OCI-LY3 (cell line): Measurements from ENCODE around the gene FARP1.

Experiments used
- H2AFZ ChIP-seq: fragments of 200-600, 300-600 bp; shearing (Covaris generic); 2 replicates; pipeline ENCODE4 v1.6.0; 2014; ENCODE audit warnings: antibody characterized with exemption, low read depth, low read length
- H3K27ac ChIP-seq: fragments of 200-600, 300-600 bp; sonication (generic); 2 replicates; pipeline ENCODE4 v1.5.1; 2014; ENCODE audit warnings: mild to moderate bottlenecking, low read length, moderate library complexity, mixed read lengths
- H3K27me3 ChIP-seq: fragments of 200-600, 300-600 bp; sonication (generic); 2 replicates; pipeline ENCODE4 v1.6.1; 2014; ENCODE audit warnings: low read depth, low read length, mixed read lengths
- H3K36me3 ChIP-seq: fragments of 200-600, 300-600 bp; sonication (generic); replicated peaks from 2 replicates; pipeline ENCODE3; 2014; ENCODE audit warnings: low read depth, low read length, mixed read lengths
- H3K4me1 ChIP-seq: fragments of 300-600, 200-600 bp; sonication (generic); 2 replicates; pipeline ENCODE4 v1.6.1; 2014; ENCODE audit warnings: low read length, mixed read lengths
- H3K4me2 ChIP-seq: fragments of 200-600, 300-600 bp; sonication (generic); 2 replicates; pipeline ENCODE4 v1.6.1; 2014; ENCODE audit warnings: low read length, mixed read lengths
- H3K4me3 ChIP-seq: fragments of 300-600, 200-600 bp; sonication (generic); 2 replicates; pipeline ENCODE4 v1.5.1; 2014; ENCODE audit warnings: antibody characterized with exemption, mild to moderate bottlenecking, low read length, moderate library complexity
- H3K79me2 ChIP-seq: fragments of 300-600, 200-600 bp; shearing (Covaris generic); 2 replicates; pipeline ENCODE4 v1.6.1; 2014; ENCODE audit warnings: mild to moderate bottlenecking, low read length, mixed read lengths
- H3K9ac ChIP-seq: fragments of 300-600, 200-600 bp; shearing (Covaris generic); 2 replicates; pipeline ENCODE4 v1.6.0; 2014; ENCODE audit warnings: mild to moderate bottlenecking, low read length, moderate library complexity
- H3K9me3 ChIP-seq: fragments of 200-600, 300-600 bp; shearing (Covaris generic); 2 replicates; pipeline ENCODE4 v1.6.1; 2014; ENCODE audit warnings: low read length, mixed read lengths; ENCODE audit not compliant: insufficient read depth
- H4K20me1 ChIP-seq: fragments of 200-600, 300-600 bp; sonication (generic); 2 replicates; pipeline ENCODE4 v1.6.1; 2016; ENCODE audit warnings: low read length, mixed read lengths; ENCODE audit not compliant: insufficient read depth
- CTCF ChIP-seq: fragments of 200-600, 300-600 bp; sonication (generic); IDR thresholded peaks from 2 replicates; pipeline ENCODE4 v1.5.1; 2014; ENCODE audit warnings: antibody characterized with exemption, low read length, low read depth
- EZH2phosphoT487 ChIP-seq: fragments of 200-600 bp; shearing (Covaris generic); IDR thresholded peaks from 2 replicates; pipeline ENCODE4 v1.6.1; 2018; ENCODE audit warnings: antibody characterized with exemption, mixed run types, low read depth

FARP1 gene

GRCh38 chr13:98342953-98343352 lies 200.1 kb downstream of the FARP1 start:
- Histone ChIP-seq H3K36me3 (no peaks in the 10 kb centered on the region), H3K4me1 (no peaks in the 10 kb centered on the region), H3K4me2 (no peak overlapping the region), H2AFZ (no peak overlapping the region), H3K27ac (no peak overlapping the region), H3K79me2 (no peaks in the 10 kb centered on the region), H3K4me3 (no peak overlapping the region), H4K20me1 (no peaks in the 10 kb centered on the region), H3K27me3 (peaks cover 37% of the 10 kb centered on the region), H3K9ac (no peak overlapping the region), H3K9me3 (no peaks in the 10 kb centered on the region)
- no peak for TF ChIP-seq CTCF
- TF ChIP-seq EZH2phosphoT487, result no peak

DNA sequence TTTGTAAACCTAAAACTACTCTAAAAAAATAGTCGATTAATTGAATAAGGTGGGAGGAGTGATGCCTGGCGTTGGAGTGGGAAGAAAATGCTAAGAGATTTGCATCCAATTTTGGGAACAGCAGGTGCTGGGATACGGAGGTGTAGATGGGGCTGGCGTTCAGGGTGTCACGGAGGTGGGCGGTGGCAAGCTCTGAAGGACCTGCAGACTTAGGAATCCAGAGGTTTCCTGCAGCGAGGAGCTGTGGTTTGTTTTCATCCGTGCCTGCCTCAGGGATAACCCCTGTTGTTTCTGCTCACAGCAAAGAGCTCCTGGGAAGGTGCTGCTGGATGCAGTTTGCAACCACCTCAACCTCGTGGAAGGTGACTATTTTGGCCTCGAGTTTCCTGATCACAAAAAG lies 200.6 kb downstream of the FARP1 start:
- Histone ChIP-seq H3K27ac (no peak overlapping the region), H3K9me3 (no peaks in the 10 kb centered on the region), H3K4me2 (no peak overlapping the region), H3K4me1 (no peaks in the 10 kb centered on the region), H2AFZ (no peak overlapping the region), H3K36me3 (no peaks in the 10 kb centered on the region), H3K27me3 (peaks cover 32% of the 10 kb centered on the region), H4K20me1 (no peaks in the 10 kb centered on the region), H3K79me2 (no peaks in the 10 kb centered on the region), H3K9ac (no peak overlapping the region), H3K4me3 (no peak overlapping the region)
- TF ChIP-seq CTCF (no peak), EZH2phosphoT487 (no peak)

DNA sequence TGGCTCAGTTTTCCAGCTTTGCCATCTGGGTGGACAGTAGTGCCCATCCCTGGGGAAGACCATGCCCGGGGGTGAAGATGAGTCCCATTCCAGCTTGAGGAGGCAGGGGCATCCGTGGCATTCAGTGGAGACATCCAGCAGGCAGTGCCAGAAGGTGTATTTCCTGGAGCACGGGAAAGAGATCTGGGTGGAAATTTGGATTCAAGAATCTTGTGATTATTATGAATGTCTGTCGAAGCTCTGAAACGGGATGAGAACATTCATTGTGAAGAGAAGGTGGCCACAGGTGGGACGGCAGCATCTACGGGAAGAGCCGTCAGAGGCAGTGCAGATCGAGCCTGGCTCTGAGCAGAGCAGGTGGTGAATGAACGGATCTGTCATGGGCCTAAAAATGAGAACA lies 201.5 kb downstream of the FARP1 start:
- Histone ChIP-seq H3K4me1 (no peaks in the 10 kb centered on the region), H3K27ac (no peak overlapping the region), H3K36me3 (no peaks in the 10 kb centered on the region), H3K9ac (no peak overlapping the region), H3K9me3 (no peaks in the 10 kb centered on the region), H2AFZ (no peak overlapping the region), H3K4me3 (no peak overlapping the region), H4K20me1 (no peaks in the 10 kb centered on the region), H3K27me3 (peaks cover 26% of the 10 kb centered on the region), H3K79me2 (no peaks in the 10 kb centered on the region), H3K4me2 (no peak overlapping the region)
- TF ChIP-seq CTCF (no peak), EZH2phosphoT487 (no peak)

DNA sequence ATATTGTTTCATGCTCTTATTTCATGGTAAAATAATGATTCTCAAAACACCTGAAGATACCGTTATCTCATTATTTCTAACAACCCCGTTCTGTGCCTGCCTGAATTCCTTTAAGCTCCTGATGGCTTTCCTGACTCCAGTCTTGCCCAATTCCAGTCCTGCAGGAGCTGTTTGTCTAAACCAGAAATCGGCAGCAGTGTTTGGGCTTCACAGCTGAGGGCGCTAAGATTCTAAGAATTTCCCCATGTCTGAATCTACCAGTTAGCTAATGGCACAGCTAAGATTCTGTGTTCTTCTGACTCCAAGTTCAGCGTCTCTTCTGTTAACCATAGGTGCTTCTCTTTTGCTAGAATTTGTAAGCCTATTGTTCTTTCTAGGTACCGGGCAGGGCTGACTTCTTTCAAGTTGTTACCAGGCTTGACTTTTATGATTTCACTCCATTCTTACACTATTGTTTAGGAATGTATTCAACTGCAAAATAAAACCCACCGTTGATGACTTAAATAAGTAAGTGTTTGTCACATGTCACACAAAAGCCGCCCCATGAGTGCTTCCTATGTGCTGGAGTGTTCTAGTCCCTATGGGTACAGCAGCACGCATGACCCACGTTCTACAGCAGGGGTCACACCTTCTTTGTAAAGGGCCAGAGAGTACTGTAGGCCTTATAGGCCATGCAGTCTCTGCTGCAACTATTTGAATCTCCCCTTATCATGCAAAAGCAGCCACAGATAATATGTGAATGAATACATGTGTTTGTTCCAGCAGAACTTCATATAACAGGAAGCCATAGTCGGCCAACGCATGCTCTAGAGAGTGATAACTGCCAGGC lies 202.4 kb downstream of the FARP1 start:
- Histone ChIP-seq H2AFZ (no peak overlapping the region), H4K20me1 (no peaks in the 10 kb centered on the region), H3K36me3 (no peaks in the 10 kb centered on the region), H3K9me3 (no peaks in the 10 kb centered on the region), H3K27ac (no peak overlapping the region), H3K4me1 (no peaks in the 10 kb centered on the region), H3K27me3 (peaks cover 22% of the 10 kb centered on the region), H3K4me2 (no peak overlapping the region), H3K4me3 (no peak overlapping the region), H3K9ac (no peak overlapping the region), H3K79me2 (no peaks in the 10 kb centered on the region)
- TF ChIP-seq CTCF (no peak; the same call in none of the 2 replicates), EZH2phosphoT487 (no peak)
